ENCODE measurements around the gene OR4N2.
"Not testable (repeated sequence)": the region's sequence is repeated elsewhere in the genome, so short reads cannot be mapped to it uniquely, and the experiment has no call there.

OR4N2 gene, protein sequence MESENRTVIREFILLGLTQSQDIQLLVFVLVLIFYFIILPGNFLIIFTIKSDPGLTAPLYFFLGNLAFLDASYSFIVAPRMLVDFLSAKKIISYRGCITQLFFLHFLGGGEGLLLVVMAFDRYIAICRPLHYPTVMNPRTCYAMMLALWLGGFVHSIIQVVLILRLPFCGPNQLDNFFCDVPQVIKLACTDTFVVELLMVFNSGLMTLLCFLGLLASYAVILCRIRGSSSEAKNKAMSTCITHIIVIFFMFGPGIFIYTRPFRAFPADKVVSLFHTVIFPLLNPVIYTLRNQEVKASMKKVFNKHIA

DNA sequence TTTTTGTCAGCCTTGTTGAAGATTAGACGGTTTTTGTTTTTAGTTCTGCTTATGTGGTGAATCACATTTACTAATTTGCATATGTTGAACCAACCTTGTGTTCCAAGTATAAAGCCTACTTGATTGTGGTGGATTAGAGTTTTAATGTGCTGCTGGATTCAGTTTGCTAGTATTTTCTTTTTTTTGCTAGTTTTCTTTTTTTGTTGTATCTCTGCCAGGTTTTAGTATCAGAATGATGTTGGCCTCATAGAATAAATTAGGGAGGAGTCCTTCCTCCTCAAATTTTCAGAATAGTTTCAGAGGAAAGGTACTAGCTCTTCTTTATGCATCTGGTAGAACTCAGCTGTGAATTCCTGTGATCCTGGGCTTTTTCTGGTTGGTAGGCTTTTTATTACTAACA lies at the start of gene OR4N2:
Gene OR4N2, plus strand, starts transcription at position 301 of the 400 bp plus-strand sequence. CDS start 23,679 bp downstream, outside the sequence.
- not testable (repeated sequence) for H3K4me1 ChIP-seq (ENCODE audit: control insufficient read depth, insufficient read depth, low read length, unreplicated experiment); H3K79me2 ChIP-seq (ENCODE audit: control insufficient read depth, insufficient read depth, low read length, unreplicated experiment); H2AFZ ChIP-seq (ENCODE audit: low read length, unreplicated experiment); H3K27me3 ChIP-seq (ENCODE audit: insufficient read depth, low read length); H3K27ac ChIP-seq (ENCODE audit: low read depth, low read length); H3K36me3 ChIP-seq (ENCODE audit: insufficient read depth, low read length); H3K4me3 ChIP-seq (ENCODE audit: low read depth, low read length)

DNA sequence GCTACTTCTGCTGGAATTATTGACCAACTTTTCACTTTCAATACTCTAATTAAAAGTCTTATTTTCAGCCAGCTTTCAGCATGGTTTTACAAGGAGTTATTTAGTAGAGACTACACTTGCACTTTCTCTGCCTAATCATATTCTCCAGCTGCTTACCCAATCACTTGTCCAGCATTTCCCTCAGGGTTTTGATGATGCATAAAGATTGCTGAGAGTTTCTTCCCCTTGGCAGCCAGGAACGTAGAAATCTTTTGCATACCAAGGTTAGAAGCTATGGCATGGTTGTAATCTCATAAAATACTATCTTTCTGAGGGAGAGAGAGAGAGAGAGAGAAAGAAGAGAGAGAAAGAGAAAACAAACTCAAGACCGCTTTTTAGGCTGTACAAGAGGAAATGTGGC lies 49.4 kb upstream of the OR4N2 start:
- Histone ChIP-seq H3K27me3 (ENCODE audit: insufficient read depth, low read length) (0 out of 2 replicates have a peak, but pooled peaks cover 6% of the 10 kb centered on the region), H2AFZ (ENCODE audit: low read length, unreplicated experiment) (peak overlapping the region; percentile 22), H3K4me3 (ENCODE audit: low read depth, low read length) (no peak overlapping the region), H3K79me2 (ENCODE audit: control insufficient read depth, insufficient read depth, low read length, unreplicated experiment) (no peaks in the 10 kb centered on the region), H3K4me1 (ENCODE audit: control insufficient read depth, insufficient read depth, low read length, unreplicated experiment) (peaks cover 4% of the 10 kb centered on the region), H3K36me3 (ENCODE audit: insufficient read depth, low read length) (no peaks in the 10 kb centered on the region), H3K27ac (ENCODE audit: low read depth, low read length) (no peak overlapping the region)

DNA sequence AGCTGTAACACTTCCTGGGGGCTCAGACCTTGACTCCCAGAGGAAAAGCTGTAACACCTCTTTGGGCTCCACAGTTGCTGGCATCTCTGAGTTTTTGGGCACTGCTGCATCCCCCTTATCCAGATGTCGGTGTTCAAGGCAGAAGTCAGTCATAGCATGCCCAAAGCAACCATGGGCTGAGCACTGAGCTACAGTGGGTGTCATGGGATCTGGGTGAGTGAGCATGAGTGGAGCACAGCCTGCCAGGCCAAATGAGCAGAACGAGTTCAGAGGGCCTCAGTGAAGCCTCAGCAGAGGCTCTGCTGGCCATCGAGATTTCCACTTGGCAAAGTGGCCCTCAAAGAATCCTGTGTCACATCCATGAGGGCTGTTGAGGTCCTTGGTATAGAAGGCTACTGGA lies 32.1 kb upstream of the OR4N2 start:
- H3K4me3 ChIP-seq (ENCODE audit: low read depth, low read length); H2AFZ ChIP-seq (ENCODE audit: low read length, unreplicated experiment); H3K27me3 ChIP-seq (ENCODE audit: insufficient read depth, low read length); H3K79me2 ChIP-seq (ENCODE audit: control insufficient read depth, insufficient read depth, low read length, unreplicated experiment); H3K36me3 ChIP-seq (ENCODE audit: insufficient read depth, low read length); H3K4me1 ChIP-seq (ENCODE audit: control insufficient read depth, insufficient read depth, low read length, unreplicated experiment); H3K27ac ChIP-seq (ENCODE audit: low read depth, low read length): not testable (repeated sequence)

DNA sequence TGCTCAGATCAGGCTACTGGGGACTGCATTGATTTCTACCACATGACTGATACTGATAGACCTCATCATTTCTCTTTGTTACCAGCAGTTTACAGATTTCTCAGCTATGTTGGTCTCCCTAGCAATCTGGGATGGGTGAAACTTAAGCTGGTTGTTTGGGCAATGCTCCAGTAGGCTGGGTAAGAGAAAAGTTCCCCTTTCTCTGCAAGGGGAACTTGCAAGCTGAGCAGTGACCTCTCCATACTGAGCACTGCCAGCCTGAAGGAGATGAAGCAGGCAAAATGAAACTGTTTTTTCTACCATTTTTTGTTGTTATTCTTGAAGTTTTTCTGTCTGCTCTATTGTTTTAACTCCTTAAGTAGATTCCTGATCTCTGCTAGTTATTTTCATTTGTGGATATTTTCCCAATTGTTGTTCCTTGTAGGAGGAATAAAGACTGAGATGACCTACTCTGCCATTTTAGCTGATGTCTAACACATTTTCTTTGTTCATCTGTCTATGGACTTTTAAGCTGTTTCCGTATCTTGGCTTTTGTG lies 31.6 kb upstream of the OR4N2 start:
- H3K79me2 ChIP-seq (ENCODE audit: control insufficient read depth, insufficient read depth, low read length, unreplicated experiment) = no peaks in the 10 kb centered on the region
- H3K4me3 ChIP-seq (ENCODE audit: low read depth, low read length) = no peak overlapping the region
- no peak overlapping the region for H2AFZ ChIP-seq (ENCODE audit: low read length, unreplicated experiment)
- H3K27ac ChIP-seq (ENCODE audit: low read depth, low read length) = no peak overlapping the region
- peaks cover 6% of the 10 kb centered on the region for H3K4me1 ChIP-seq (ENCODE audit: control insufficient read depth, insufficient read depth, low read length, unreplicated experiment)
- no peaks in the 10 kb centered on the region for H3K36me3 ChIP-seq (ENCODE audit: insufficient read depth, low read length)
- H3K27me3 ChIP-seq (ENCODE audit: insufficient read depth, low read length) = no peaks in the 10 kb centered on the region

DNA sequence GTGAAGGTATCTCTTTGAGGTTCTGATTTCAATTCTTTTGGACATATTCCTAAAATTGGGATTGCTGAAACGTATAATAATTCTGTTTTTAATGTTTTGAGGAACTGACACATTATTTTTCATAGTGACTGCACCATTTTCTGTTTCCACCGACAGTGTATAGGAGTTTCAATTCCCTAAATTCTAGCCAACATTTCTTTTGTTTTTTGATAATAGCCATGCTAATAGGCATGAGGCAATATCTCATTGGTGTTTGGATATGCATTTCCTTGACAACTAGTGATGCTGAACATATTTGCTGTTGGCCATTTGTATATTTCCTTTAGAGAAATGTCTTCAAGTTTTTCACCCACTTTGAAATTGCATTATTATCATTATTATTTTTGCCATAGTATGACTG lies 31.1 kb upstream of the OR4N2 start:
- not testable (repeated sequence) for H3K27me3 ChIP-seq (ENCODE audit: insufficient read depth, low read length); H2AFZ ChIP-seq (ENCODE audit: low read length, unreplicated experiment); H3K4me3 ChIP-seq (ENCODE audit: low read depth, low read length); H3K36me3 ChIP-seq (ENCODE audit: insufficient read depth, low read length); H3K4me1 ChIP-seq (ENCODE audit: control insufficient read depth, insufficient read depth, low read length, unreplicated experiment); H3K27ac ChIP-seq (ENCODE audit: low read depth, low read length); H3K79me2 ChIP-seq (ENCODE audit: control insufficient read depth, insufficient read depth, low read length, unreplicated experiment)

DNA sequence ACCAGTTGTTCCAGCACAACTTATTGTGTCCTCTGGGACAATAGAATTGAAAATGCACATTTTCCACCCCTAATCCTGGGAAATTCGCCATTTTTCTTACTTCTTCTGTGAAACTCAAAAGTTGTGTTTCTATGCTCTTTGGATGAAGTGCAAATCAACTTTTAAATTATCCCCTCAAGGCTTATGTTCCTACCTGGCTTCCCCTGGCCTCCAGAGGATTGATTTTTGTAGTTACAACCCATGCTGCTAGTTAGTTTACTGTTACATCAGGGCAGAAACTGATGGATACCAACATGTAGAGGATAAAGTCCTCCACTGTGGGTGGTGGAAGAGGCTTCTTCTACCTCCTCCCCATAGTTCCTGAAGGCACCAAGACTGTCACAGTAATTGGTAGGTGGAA lies 30.4 kb upstream of the OR4N2 start, which contains the start of gene OR4M1:
Gene OR4M1, plus strand, starts transcription at position 301 of the 400 bp plus-strand sequence. CDS start 6,819 bp downstream, outside the sequence.
- not testable (repeated sequence) for H3K27ac ChIP-seq (ENCODE audit: low read depth, low read length); H3K4me3 ChIP-seq (ENCODE audit: low read depth, low read length); H3K36me3 ChIP-seq (ENCODE audit: insufficient read depth, low read length); H3K27me3 ChIP-seq (ENCODE audit: insufficient read depth, low read length); H3K4me1 ChIP-seq (ENCODE audit: control insufficient read depth, insufficient read depth, low read length, unreplicated experiment); H3K79me2 ChIP-seq (ENCODE audit: control insufficient read depth, insufficient read depth, low read length, unreplicated experiment)
- H2AFZ ChIP-seq (ENCODE audit: low read length, unreplicated experiment) = peak within 1 kb of the TSS; percentile 66

DNA sequence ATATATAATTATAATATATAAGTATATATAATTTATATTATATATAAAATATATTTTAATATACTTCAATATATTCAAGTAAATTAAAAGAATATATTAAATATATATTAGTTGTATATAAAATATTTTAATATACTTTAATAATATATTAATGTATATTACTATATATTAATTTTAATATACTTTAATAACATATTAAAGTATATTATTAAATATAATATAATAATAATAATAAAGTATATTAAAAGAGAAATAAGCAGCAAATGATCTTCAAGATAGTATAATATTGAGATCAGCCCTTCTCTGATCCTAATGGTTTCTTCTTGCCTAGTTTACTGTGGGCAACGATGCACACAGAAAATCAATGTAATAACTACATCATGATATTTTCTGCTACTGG lies 28.0 kb upstream of the OR4N2 start:
- Histone ChIP-seq H3K4me3 (ENCODE audit: low read depth, low read length) (no peak overlapping the region), H3K27me3 (ENCODE audit: insufficient read depth, low read length) (no peaks in the 10 kb centered on the region), H3K27ac (ENCODE audit: low read depth, low read length) (no peak overlapping the region), H3K36me3 (ENCODE audit: insufficient read depth, low read length) (no peaks in the 10 kb centered on the region), H3K79me2 (ENCODE audit: control insufficient read depth, insufficient read depth, low read length, unreplicated experiment) (no peaks in the 10 kb centered on the region), H3K4me1 (ENCODE audit: control insufficient read depth, insufficient read depth, low read length, unreplicated experiment) (peaks cover 6% of the 10 kb centered on the region), H2AFZ (ENCODE audit: low read length, unreplicated experiment) (no peak overlapping the region)

DNA sequence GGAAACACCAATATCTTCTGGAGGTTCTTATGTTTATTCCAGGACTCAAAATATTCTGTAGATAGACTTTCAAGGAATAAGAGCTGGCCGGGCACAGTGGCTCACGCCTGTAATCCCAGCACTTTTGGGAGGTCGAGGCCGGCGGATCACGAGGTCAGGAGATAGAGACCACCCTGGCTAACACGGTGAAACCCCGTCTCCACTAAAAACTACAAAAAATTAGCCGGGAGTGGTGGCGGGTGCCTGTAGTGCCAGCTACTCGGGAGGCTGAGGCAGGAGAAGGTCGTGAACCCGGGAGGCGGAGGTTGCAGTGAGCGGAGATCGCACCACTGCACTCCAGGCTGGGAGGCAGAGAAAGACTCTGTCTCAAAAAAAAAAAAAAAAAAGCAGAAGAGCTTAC lies 17.7 kb upstream of the OR4N2 start:
- not testable (repeated sequence) for H3K4me1 ChIP-seq (ENCODE audit: control insufficient read depth, insufficient read depth, low read length, unreplicated experiment); H3K27ac ChIP-seq (ENCODE audit: low read depth, low read length); H3K79me2 ChIP-seq (ENCODE audit: control insufficient read depth, insufficient read depth, low read length, unreplicated experiment); H2AFZ ChIP-seq (ENCODE audit: low read length, unreplicated experiment); H3K4me3 ChIP-seq (ENCODE audit: low read depth, low read length); H3K27me3 ChIP-seq (ENCODE audit: insufficient read depth, low read length); H3K36me3 ChIP-seq (ENCODE audit: insufficient read depth, low read length)

DNA sequence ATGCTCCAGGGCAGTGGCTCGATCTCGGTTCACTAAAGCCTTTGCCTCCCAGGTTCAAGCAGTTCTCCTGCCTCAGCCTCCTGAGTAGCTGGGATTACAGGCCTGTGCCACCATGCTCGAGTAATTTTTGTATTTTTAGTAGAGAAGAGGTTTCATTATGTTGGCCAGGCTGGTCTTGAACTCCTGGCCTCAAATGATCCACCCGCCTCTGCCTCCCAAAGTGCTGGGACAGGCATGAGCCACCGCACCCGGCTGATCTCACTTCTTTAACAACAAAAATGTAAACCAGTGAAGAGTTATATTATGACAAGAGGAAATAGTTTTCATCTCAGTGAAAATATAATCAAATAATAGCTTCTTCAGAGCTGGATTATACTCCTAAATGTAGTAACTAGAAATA lies 16.3 kb upstream of the OR4N2 start:
- H3K36me3 ChIP-seq (ENCODE audit: insufficient read depth, low read length); H3K4me1 ChIP-seq (ENCODE audit: control insufficient read depth, insufficient read depth, low read length, unreplicated experiment); H2AFZ ChIP-seq (ENCODE audit: low read length, unreplicated experiment); H3K27me3 ChIP-seq (ENCODE audit: insufficient read depth, low read length); H3K27ac ChIP-seq (ENCODE audit: low read depth, low read length); H3K79me2 ChIP-seq (ENCODE audit: control insufficient read depth, insufficient read depth, low read length, unreplicated experiment); H3K4me3 ChIP-seq (ENCODE audit: low read depth, low read length): not testable (repeated sequence)

DNA sequence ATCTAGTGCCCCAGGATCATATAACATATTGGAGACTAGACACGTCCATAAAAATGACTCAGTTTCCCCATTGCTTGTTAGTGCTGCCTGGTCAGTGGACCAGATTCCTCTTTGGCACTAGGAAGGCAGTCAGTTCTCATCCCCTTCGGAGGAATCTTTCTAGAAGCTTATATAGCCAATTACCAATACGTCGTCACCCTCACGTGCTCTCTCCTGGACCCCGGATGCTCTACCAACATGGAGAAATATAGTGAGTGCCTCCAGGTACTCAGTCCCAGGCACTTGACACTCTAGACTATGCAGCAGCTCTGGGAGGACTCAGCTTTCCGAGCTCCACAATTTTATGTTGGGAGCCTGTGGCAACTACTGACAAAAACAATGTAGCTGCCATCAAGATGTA lies 15.4 kb upstream of the OR4N2 start:
- not testable (repeated sequence) for H3K27me3 ChIP-seq (ENCODE audit: insufficient read depth, low read length); H3K4me3 ChIP-seq (ENCODE audit: low read depth, low read length); H2AFZ ChIP-seq (ENCODE audit: low read length, unreplicated experiment); H3K79me2 ChIP-seq (ENCODE audit: control insufficient read depth, insufficient read depth, low read length, unreplicated experiment); H3K4me1 ChIP-seq (ENCODE audit: control insufficient read depth, insufficient read depth, low read length, unreplicated experiment); H3K27ac ChIP-seq (ENCODE audit: low read depth, low read length); H3K36me3 ChIP-seq (ENCODE audit: insufficient read depth, low read length)

DNA sequence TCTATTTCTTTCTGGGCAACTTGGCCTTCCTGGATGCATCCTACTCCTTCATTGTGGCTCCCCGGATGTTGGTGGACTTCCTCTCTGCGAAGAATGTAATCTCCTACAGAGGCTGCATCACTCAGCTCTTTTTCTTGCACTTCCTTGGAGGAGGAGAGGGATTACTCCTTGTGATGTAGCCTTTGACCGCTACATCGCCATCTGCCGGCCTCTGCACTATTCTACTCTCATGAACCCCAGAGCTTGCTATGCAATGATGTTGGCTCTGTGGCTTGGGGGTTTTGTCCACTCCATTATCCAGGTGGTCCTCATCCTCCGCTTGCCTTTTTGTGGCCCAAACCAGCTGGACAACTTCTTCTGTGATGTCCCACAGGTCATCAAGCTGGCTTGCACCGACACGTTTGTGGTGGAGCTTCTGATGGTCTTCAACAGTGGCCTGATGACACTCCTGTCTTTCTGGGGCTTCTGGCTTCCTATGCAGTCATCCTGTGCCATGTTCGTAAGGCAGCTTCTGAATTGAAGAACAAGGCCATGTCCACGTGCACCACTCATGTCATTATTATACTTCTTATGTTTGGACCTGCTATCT lies 7.0 kb upstream of the OR4N2 start:
- not testable (repeated sequence) for H3K27me3 ChIP-seq (ENCODE audit: insufficient read depth, low read length); H3K79me2 ChIP-seq (ENCODE audit: control insufficient read depth, insufficient read depth, low read length, unreplicated experiment); H3K27ac ChIP-seq (ENCODE audit: low read depth, low read length); H3K4me3 ChIP-seq (ENCODE audit: low read depth, low read length); H2AFZ ChIP-seq (ENCODE audit: low read length, unreplicated experiment); H3K4me1 ChIP-seq (ENCODE audit: control insufficient read depth, insufficient read depth, low read length, unreplicated experiment); H3K36me3 ChIP-seq (ENCODE audit: insufficient read depth, low read length)
